Type B pancreatic cell (in vitro differentiated cells): Measurements from ENCODE around the gene LMCD1. TPM values are rescaled to one million over a fixed set of nuclear protein-coding genes. Genes with fewer than 3 reads are reported as not detected.

Source experiments
- DNase-seq: peaks from one replicate; pipeline ENCODE4 v3.0.0; 2021; ENCODE audit warnings: mixed read lengths; ENCODE audit not compliant: unreplicated experiment; ENCODE audit errors: extremely low spot score
- H3K27ac Mint-ChIP-seq: 2 replicates; pipeline ENCODE4 v1.8.0; 2021; ENCODE audit warnings: mild to moderate bottlenecking, mixed read lengths
- H3K27me3 Mint-ChIP-seq: 2 replicates; pipeline ENCODE4 v1.8.0; 2021; ENCODE audit warnings: mixed read lengths
- H3K36me3 Mint-ChIP-seq: 2 replicates; pipeline ENCODE4 v1.8.0; 2021; ENCODE audit warnings: mixed read lengths
- H3K4me1 Mint-ChIP-seq: one replicate; pipeline ENCODE4 v1.8.0; 2021; ENCODE audit warnings: mixed read lengths; ENCODE audit not compliant: unreplicated experiment
- H3K4me3 Mint-ChIP-seq: 2 replicates; pipeline ENCODE4 v1.8.0; 2021; ENCODE audit warnings: mild to moderate bottlenecking, mixed read lengths
- H3K9me3 Mint-ChIP-seq: 2 replicates; pipeline ENCODE4 v1.8.0; 2021; ENCODE audit warnings: mixed read lengths
- total RNA-seq: library from RNA; stranded (reverse); gene quantifications from 2 replicates; pipeline ENCODE4 v1.2.1, GENCODE V29; 2021; ENCODE audit warnings: low replicate concordance
- TF ChIP-seq, protein P1 (sequence below): fragments of 200-600 bp; sonication (generic); conservative IDR thresholded peaks from 2 replicates; pipeline ENCODE4 v1.5.0; 2021; ENCODE audit warnings: antibody characterized with exemption, mild to moderate bottlenecking

Gene LMCD1
- total RNA-seq, 1 donor from 2014 or later = 33.1 TPM

GRCh38 chr3:8584661-8585060, 83.0 kb downstream of the LMCD1 start:
- no peak overlapping the region for H3K27ac Mint-ChIP-seq
- H3K27me3 Mint-ChIP-seq = no peaks in the 10 kb centered on the region
- peaks cover 5% of the 10 kb centered on the region for H3K4me1 Mint-ChIP-seq
- TF ChIP-seq, protein P1, sequence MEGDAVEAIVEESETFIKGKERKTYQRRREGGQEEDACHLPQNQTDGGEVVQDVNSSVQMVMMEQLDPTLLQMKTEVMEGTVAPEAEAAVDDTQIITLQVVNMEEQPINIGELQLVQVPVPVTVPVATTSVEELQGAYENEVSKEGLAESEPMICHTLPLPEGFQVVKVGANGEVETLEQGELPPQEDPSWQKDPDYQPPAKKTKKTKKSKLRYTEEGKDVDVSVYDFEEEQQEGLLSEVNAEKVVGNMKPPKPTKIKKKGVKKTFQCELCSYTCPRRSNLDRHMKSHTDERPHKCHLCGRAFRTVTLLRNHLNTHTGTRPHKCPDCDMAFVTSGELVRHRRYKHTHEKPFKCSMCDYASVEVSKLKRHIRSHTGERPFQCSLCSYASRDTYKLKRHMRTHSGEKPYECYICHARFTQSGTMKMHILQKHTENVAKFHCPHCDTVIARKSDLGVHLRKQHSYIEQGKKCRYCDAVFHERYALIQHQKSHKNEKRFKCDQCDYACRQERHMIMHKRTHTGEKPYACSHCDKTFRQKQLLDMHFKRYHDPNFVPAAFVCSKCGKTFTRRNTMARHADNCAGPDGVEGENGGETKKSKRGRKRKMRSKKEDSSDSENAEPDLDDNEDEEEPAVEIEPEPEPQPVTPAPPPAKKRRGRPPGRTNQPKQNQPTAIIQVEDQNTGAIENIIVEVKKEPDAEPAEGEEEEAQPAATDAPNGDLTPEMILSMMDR = no peak
- DNase-seq = no peak
- no peaks in the 10 kb centered on the region for H3K9me3 Mint-ChIP-seq
- H3K36me3 Mint-ChIP-seq = no peaks in the 10 kb centered on the region
- H3K4me3 Mint-ChIP-seq = no peak overlapping the region

DNA sequence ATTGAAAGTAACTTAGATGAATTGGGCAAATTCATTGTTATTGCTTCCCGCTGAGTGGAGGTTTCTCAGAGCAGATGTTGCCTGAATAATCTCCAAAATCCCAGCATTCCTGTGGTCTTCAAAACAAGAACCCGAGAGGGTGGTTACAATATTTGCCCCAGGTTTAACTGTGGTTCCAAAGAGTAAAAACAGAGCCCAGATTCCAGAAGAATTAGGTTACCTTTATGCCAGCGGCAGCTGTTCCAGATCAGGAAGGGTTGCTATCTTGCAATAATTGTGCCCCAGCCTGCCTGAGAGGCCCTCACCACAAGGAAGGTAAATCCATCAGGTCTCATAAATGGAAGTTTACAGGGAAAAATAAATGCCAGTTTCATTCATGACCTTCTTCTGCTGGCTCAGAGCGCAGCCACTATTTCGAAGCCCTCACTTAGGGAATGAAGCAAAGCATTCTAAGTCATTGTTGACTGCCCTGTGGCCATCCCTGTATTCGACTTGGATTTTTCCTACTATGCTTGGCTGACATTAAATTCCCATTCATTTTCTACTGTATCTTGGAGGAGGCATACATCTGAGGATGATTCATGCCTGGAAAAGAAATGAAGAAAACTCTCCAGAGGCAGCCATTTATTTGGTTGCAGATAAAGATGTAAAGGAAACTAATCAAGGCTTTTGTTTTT, 88.4 kb downstream of the LMCD1 start:
- H3K9me3 Mint-ChIP-seq = no peaks in the 10 kb centered on the region
- no peaks in the 10 kb centered on the region for H3K36me3 Mint-ChIP-seq
- TF ChIP-seq, protein P1 = no peak
- peaks cover 15% of the 10 kb centered on the region for H3K4me1 Mint-ChIP-seq
- H3K27me3 Mint-ChIP-seq = peaks cover 6% of the 10 kb centered on the region
- H3K27ac Mint-ChIP-seq = no peak overlapping the region
- no peak overlapping the region for H3K4me3 Mint-ChIP-seq
- no peak for DNase-seq

DNA sequence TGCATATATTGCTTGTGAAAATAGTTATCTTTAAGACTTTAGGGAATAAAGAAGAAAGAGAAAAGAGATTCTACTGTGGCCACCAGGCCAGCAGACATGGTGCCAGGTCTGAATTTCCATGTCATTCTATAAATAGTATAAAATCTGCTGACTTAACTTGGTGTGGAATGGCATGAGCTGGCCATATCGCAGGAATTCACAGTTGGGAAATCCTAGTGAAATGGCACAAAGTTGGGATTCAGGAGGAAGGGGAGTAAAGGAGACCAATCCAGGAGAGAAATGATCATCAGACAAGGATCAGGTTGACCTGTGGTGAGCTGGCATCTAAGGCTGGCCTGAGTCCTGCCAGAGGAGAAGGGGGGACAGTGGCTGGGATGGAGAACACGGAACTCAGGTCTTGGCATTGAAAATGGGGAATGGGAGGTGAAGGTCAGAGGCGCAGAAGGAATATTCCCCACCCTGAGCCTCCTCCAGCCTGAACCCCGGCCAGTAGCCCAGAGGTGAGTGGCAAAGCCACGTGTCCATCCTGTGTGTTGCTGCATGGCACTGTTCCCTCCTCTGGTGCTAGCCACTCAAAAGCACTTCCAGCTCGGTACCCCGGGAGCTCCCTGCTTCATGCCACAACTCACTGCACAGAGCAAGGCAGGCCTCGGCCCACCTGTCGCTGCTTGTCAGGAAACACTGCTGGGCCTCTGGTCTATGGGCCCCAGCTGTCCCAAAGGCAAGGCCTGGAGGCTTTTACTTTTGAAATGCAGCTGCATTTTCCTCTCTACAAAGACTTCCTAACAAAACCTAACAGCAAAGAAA, 91.6 kb downstream of the LMCD1 start:
- H3K9me3 Mint-ChIP-seq = no peaks in the 10 kb centered on the region
- H3K27ac Mint-ChIP-seq = no peak overlapping the region

DNA sequence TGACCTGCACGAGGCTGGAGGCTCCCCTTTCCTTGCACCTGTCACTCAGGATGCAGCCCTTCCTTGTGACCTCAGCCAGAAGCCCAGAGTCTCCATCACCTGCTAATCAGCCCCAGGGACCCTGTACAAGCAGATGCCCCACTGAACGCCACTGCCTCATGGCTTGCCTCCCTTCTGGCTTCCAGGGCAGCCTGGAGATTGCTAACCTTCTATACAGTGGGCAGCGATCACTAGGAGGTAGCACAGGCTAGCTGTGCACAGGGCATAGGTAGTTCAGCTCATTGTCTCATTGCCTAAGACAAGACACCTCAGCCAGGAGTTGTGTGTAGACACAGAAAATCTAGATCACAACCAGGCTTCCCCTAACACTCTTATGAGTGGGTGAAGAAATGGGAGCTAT, 93.6 kb downstream of the LMCD1 start:
- Mint-ChIP-seq H3K9me3 (no peaks in the 10 kb centered on the region), H3K4me1 (peaks cover 27% of the 10 kb centered on the region), H3K4me3 (no peak overlapping the region), H3K27me3 (peaks cover 11% of the 10 kb centered on the region), H3K27ac (no peak overlapping the region), H3K36me3 (no peaks in the 10 kb centered on the region)
- no peak for DNase-seq
- TF ChIP-seq, protein P1 = no peak

More for the DNA sequence above, 91.6 kb downstream of the LMCD1 start:
- Mint-ChIP-seq H3K4me1 (peaks cover 27% of the 10 kb centered on the region), H3K36me3 (no peaks in the 10 kb centered on the region), H3K27me3 (peaks cover 11% of the 10 kb centered on the region), H3K4me3 (no peak overlapping the region)
- TF ChIP-seq, protein P1 = no peak
- DNase-seq = no peak

DNA sequence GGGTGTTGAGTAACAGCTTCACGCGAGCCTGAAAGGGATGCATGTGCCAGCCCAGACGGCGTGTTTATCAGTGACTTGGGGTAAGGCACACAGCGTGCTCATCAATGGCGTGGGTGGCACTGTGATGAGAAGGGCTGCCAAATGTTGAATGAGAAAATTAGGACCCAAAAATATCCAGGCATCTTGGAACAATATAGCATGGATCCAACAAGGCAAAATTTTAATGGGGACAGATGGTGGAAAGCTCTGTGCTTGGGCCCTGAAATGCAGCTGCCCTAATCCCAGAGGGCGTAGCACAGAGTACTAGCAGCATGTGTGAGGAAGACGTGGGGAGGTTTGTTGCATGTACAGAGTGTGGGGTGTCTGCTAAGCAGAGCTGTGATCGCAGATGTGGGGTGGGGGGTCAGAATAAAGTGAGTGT, 94.1 kb downstream of the LMCD1 start:
- TF ChIP-seq, protein P1 = no peak
- no peaks in the 10 kb centered on the region for H3K9me3 Mint-ChIP-seq
- no peaks in the 10 kb centered on the region for H3K36me3 Mint-ChIP-seq
- no peak for DNase-seq
- peaks cover 11% of the 10 kb centered on the region for H3K27me3 Mint-ChIP-seq
- no peak overlapping the region for H3K4me3 Mint-ChIP-seq
- peaks cover 24% of the 10 kb centered on the region for H3K4me1 Mint-ChIP-seq
- H3K27ac Mint-ChIP-seq = no peak overlapping the region
